NCI-H2029 (cell line): ENCODE data around the gene POPDC3.

Experiments
- DNase-seq: peaks from one replicate; lab custom pipeline; 2025; lab: John Stamatoyannopoulos, UW

The POPDC3 gene

GRCh38 chr6:105151644-105152043, 28.2 kb downstream of the POPDC3 start:
- DNase-seq, result no peak

- no peak for DNase-seq
Measured at GRCh38 chr6:105138141-105138540, 41.7 kb downstream of the POPDC3 start.

GRCh38 chr6:105137388-105137787, 42.4 kb downstream of the POPDC3 start:
- DNase-seq, result peak; percentile 4

GRCh38 chr6:105136431-105137350, 43.1 kb downstream of the POPDC3 start:
- DNase-seq, result peak; percentile 24

DNA sequence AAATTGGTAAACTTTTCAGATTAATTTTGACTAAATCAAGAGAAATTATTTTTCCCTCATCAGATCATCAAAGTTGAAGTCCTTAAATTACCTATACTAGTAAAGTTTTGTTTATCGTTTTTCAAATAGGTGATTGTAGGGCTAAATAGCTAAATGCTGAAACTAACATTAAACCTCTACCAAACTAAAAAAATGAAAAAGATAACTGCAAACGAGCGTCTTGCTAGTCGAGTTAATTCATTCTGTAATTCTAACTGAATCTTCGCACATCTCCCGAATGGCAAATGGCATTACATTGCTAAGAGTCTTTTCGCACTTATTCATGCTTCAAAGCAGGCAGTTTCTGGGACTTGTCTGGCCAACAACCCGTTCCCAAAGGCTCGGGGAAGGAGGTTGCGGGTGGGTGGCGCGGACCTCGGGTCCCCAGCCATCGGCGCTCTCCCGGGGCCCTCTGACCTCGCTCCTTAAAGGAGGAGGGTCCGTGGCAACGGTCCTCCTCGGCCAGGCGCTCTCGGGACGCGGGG, 43.8 kb downstream of the POPDC3 start:
- DNase-seq, result no peak

DNA sequence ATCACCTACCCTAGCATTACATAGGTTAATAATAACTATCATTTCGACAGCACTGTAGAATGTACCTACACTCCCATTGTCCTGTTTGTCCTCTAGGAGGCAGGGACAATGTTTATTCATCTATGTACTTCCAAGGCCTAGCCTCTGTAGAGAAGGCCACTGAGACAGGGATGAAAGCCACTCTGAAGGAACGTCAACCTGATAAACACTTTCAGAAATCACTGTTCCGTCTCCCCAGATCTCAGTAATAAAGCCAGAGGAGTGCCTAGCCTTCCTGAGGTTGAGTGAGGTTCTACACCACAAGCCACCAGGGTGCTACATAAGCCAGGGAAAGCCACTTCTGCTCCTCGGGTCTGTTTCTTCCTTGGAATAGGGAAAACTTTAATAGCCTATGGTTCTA, 44.8 kb downstream of the POPDC3 start:
- DNase-seq, result peak; percentile 5

GRCh38 chr6:105122717-105123116, 57.1 kb downstream of the POPDC3 start:
- no peak for DNase-seq

DNA sequence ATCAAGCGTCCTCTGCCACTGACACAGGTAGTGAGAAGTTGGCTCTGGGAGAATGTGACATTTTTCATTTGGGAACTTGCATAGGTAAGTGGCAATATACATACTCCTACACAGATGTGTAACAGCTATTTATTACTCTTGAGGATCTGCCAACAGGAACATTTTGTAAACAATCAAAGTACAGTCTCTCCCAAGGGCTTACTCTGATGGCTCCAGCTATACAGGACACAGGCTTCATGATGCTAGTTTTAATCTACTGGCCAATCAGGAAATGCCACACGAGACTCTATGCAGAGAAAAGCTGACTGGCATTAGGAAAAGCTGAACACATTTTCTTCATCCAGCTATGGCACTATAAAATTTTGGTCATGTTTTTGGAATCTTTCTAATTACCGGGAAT, 57.8 kb downstream of the POPDC3 start:
- DNase-seq, result peak; percentile 0

GRCh38 chr6:105120570-105120969, 59.2 kb downstream of the POPDC3 start:
- DNase-seq, result no peak

GRCh38 chr6:105116150-105116549, 63.7 kb downstream of the POPDC3 start:
- DNase-seq, result no peak

DNA sequence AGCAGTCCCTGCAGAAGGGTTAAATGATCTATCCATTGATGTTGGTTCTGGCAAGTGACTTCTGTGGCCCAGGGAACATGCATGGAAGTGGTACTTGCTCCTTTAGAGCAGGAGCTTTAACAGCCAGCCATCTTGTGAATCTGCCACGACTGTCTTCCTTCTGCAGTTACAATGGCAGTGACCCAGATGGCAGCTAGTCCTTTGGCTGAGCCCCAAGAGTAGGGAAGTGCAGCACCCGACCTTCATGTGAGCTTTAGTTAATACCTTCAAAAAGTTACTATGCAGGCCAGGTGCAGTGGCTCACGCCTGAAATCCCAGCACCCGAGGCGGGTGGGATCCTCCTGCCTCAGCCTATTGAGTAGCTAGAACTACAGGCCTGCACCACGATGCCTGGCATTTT, 66.4 kb downstream of the POPDC3 start:
- DNase-seq, result no peak

DNA sequence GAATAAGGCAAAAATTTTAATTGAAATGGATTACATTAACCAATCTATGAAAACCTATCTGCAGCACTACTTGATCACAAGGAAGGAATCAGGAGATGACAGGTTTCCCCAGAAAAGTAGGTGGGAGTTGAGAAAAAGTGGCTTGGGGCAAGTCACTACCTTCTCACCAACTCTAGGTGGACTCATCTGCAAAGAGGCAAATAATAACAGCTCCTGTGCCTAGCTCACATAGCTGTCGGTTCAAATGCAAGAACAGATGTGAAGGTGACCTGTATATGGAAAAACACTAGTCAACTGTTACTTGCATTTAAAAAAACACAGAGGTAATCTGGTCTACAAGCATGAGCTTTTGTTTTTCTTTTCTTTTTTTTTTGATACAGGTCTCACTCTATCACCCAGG, 67.2 kb downstream of the POPDC3 start:
- DNase-seq, result no peak

DNA sequence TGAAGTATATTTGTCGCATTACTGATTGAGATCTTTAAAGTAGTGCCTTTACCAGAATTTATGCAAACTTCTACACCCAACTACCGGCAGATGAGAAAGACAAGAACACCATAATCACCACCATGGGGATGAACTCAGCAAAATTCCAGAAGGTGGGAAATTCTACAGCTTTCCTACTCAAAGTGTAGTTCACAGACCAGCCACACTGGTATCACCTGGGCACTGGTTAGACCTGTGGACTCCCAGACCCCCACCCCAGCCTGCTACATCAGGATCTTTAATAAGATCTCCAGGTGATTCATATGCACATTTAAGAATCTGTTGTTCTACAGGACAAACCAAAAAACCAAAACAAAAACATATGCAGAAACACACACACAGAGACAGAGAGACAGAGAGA, 67.9 kb downstream of the POPDC3 start:
- no peak for DNase-seq

- DNase-seq, result no peak
Measured at GRCh38 chr6:105111105-105111504, 68.7 kb downstream of the POPDC3 start.

- no peak for DNase-seq
Measured at GRCh38 chr6:105109955-105110895, 69.6 kb downstream of the POPDC3 start.

GRCh38 chr6:105108631-105109262, 71.1 kb downstream of the POPDC3 start:
- DNase-seq, result no peak
